A549 (cell line): Measurements from ENCODE around the gene PITPNM2.

ENCODE experiments used
- BHLHE40 ChIP-seq: IDR thresholded peaks from 2 replicates; pipeline ENCODE4 v1.6.1; 2012; ENCODE audit warnings: low read depth, low read length, inconsistent platforms
- KDM1A ChIP-seq: fragments of 200-600 bp; sonication (generic); IDR thresholded peaks from 2 replicates; pipeline ENCODE4 v1.6.1; 2016; ENCODE audit warnings: low read depth, mild to moderate bottlenecking
- PHF8 ChIP-seq: fragments of 200-600 bp; sonication (generic); IDR thresholded peaks from 2 replicates; pipeline ENCODE4 v1.6.1; 2016; ENCODE audit warnings: low read depth, mild to moderate bottlenecking, antibody characterized with exemption, moderate library complexity, borderline replicate concordance
- POLR2A ChIP-seq: IDR thresholded peaks from 2 replicates; pipeline ENCODE4 v1.6.1; 2012; ENCODE audit warnings: mild to moderate bottlenecking, low read length
- RFX5 ChIP-seq: fragments of 450-650 bp; IDR thresholded peaks from 2 replicates; pipeline ENCODE4 v1.7.1; 2014; ENCODE audit warnings: antibody characterized with exemption, mild to moderate bottlenecking, moderate library complexity
- TFCP2L1 ChIP-seq: fragments of 250-450 bp; sonication (Bioruptor Pico); IDR thresholded peaks from 2 replicates; pipeline ENCODE4 v1.5.0; 2021; ENCODE audit warnings: mild to moderate bottlenecking
- ZFP36 ChIP-seq: fragments of 450-650 bp; IDR thresholded peaks from 2 replicates; pipeline ENCODE4 v1.6.1; 2014; ENCODE audit warnings: borderline replicate concordance; ENCODE audit not compliant: partially characterized antibody

GRCh38 chr12:123199936-123200335 is 49.0 kb upstream of the PITPNM2 start:
- TF ChIP-seq ZFP36 (no peak), PHF8 (no peak), KDM1A (no peak), RFX5 (no peak), POLR2A (no peak), BHLHE40 (no peak), TFCP2L1 (no peak)
